ENCODE measurements around the gene TXNDC2.
"Not testable (repeated sequence)": the region's sequence is repeated elsewhere in the genome, so short reads cannot be mapped to it uniquely, and the experiment has no call there.

TXNDC2 gene
- total RNA-seq, result 0 to 0.35 (median 0) reads per million in 4 experiments

DNA sequence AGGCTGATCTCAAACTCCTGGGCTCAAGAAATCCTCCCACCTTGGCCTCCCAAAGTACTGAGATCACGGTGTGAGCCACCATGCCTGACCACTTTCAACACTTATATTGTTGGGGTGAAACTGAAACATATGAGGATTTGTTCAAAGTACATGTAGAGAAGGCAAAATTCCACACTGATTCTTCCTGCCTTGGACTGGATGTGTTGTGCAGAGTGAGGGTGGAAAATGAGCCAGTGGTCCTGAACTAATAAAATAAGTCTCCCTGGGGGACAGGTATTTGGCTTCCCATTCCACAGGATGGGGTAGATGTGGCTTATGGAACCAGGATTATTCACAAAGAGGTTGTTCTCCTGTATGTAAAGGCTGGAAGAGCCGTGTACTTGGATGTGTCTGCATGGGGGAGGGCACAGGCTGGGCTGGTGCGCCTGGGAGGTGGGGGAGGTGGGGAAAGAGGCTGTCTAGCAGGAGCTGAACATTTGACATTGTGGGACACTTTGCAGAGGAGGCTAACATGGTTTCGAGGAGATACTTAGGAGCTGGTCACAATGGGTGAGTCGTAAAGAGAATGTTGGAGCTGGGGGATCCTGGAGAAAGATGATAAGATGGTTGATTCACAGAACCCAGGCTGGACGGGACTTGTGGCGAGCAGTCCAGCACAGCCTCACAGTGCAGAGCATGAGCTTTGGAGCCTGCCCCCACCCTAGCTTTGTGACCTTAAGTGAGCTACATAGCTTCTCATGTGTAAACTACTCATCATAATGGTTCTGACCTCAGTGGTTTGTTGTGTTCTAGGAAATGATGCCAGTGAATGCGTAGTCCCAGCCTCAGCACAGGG is at the start of gene TXNDC2:
Gene TXNDC2, plus strand, starts transcription at position 804 of the 835 bp plus-strand sequence. CDS start 708 bp downstream, outside the sequence.
- DNase-seq, result no peak

DNA sequence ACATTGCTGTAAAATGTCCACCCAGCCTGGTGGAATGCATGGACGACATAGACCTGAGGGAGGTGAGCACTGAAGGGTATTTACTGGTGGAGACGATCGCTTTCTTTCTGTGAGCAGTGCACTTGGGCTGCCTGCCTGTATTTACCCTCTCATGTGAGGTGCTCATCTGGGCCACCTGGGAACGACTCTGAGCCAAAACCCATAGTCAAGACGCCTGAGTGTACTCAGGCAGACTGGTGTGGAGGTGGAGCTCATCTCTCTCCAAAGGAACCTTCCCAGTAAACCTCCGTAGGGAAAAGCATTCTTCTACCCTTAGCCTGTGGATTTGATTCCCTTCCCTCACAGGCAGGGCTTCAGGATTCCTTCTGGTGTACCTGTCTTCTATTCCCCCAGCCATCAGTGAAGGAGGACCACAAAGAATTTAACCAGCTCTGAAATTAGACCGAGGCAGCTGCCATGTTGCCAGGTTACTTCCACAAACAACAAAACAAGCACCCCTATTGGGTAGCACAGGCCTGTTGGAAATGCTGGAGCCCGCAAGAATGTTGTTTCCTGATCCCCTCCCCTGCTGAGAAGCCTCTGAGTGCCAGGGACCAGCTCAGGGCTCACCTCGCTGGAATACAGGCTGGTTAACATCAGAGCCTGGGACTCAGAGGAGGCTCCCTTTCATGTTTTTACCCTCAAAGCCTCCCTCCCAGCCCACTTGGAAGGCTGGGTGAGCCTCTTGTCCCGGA is 47.5 kb upstream of the TXNDC2 start:
- DNase-seq, result no peak

DNA sequence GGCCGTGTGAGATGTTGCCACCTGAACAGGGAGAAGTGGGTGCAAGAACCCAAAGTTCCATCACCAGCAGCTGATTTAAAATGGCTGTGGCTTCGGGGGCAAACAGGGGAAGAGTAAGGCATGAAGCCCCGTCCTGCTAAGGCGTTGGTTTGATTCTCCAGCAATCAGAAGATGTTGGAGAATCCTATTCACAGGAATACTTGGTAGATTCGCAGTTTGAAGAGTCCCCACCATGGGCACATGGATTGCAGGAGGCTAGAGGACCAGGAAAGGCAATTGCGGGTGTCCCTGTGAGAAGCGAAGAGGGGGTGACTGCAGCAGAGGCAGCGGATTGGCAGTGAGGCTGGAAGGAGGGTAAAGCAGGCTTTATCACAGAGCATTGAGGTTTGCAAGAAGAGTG is 46.6 kb upstream of the TXNDC2 start:
- DNase-seq, result no peak

DNA sequence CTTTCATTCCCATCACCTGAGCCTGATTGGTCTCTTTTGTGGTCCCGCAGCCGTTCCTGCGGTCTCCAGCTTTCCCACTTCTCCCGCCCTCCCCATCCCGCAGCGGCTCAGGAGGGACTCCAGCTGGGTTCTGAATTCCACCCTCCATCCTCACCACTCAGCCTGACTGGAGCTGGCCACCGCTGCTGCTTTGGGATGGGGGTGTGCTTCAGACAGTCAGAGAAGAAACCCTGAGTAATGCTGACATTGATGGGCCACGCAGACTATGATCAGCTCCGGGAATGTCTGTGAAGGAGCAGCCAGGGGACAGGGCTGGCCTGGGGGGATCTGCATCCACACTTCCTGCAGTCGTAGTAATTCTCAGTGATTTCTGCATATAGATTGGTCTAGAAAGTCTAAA is 45.9 kb upstream of the TXNDC2 start:
- no peak for DNase-seq

DNA sequence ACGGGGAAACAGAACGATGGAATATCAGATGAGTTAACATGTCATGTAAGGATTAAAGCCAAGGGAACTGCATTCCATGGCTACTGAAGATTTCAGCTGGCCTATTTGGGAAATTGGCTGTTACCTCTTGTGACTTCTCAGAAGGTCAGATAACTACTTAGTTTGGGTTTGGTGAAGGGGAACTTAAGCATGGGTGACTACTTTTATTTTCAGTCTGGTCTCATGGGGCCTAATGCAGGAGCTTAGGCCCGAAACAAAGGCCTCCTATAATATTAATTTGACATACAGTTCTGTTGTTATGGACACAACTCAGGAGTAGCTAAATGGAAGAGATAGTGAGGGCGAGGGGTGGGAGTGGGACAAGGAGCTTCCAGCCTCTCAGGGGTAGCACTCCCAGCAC is 44.0 kb upstream of the TXNDC2 start:
- DNase-seq, result no peak

DNA sequence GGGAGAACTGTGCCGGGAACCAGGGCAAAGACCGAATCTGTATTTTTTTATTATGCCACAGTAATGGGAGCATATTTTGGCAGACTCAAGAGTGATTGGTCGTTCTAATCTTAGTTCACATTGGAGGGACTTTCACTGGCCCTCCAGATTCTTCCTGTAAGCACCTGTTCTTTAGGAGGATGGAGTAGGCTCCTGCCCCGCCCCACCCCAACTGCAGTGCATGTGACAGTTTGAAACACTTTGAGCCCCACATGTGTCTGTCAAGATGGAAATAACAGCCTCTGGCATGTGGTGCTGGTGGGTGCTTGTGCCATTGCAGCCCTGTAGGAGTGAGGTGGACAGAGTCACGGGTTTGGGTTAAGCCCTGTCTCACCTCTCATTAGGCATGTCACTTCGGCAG is 43.3 kb upstream of the TXNDC2 start:
- DNase-seq, result no peak

DNA sequence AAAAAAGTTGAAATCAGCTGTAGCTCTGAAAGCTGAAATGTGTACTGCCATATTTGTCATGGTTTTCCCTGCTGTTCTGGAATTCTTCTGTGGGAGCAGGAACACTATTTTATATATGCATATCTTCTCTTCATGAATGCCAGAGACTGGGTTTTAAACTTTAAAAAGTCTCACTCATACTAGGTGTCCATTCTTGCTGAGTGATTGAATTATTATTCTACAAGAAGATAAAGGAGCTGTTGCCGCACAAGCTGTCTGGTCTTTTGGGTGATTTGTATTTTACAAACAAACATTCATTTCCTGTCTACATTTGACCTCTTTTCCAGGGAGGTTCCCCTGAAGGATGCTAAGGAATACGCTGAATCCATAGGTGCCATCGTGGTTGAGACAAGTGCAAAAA is 40.5 kb upstream of the TXNDC2 start:
- no peak for DNase-seq

DNA sequence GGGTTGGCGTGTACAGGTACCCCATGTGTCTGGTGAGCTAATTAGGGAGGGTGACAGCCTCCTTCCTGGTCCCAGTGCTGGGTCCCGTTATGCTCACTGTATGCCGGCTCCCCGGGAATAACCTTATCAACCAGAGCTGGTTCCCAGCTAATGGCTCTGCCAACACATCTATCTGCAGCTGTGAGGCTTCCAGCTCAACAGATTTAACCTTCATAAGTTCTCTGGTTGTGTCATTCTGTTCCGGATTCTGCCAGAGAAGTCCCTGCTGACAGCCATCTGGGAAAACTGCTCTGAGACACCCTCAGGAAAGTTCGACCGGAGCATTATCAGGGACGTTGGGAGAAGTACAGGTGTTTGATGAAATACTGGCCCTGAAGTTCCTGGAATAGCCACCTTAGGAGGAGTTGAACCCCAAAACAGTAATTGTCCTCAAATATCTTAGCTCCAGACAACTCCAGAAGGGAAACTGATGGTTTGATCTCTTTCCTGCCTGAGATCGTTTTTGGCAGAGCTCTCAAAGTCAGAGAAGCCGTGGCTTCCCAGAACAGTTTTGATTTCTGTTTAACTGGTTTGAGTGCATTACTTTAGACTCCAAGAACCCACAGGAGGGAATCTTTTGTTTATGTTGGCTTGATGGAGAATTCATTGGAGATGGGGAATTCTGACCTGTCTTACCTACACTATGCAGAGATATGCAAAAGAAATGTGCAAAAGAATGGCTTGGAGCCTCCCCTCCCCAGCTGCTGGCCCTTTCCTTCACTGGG is 39.4 kb upstream of the TXNDC2 start:
- no peak for DNase-seq

DNA sequence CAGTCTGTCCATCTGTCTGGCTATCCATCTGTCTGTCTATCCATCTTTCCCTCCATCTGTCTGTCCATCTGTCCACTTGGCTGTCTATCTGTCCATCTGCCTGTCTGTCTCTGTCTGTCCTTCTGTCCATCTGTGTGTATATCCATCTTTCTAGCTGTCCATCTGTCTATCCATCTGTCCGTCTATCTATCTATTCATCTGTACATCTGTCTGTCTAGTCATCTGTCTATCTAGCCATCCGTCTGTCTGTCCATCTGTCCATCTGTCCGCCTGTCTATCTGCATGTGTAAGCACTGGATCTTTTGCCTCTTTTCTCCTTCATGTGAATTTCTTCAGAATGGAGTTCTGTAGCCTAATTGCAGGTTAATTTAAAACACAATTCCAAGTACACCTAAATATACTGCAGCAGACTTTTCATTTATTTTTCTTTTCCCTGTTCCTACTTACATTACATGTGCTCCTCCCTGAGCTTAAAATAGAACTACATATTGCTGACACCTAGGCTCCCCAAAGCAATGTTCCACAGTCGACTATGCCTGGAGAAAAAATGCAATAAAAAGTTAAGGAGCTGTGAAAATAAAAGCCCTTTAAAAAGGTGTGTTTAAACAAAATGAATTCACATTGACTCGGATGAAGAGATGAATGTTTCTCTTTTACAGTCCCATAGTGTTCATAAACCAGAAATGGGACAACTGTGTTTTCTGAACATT is 37.4 kb upstream of the TXNDC2 start:
- no peak for DNase-seq

DNA sequence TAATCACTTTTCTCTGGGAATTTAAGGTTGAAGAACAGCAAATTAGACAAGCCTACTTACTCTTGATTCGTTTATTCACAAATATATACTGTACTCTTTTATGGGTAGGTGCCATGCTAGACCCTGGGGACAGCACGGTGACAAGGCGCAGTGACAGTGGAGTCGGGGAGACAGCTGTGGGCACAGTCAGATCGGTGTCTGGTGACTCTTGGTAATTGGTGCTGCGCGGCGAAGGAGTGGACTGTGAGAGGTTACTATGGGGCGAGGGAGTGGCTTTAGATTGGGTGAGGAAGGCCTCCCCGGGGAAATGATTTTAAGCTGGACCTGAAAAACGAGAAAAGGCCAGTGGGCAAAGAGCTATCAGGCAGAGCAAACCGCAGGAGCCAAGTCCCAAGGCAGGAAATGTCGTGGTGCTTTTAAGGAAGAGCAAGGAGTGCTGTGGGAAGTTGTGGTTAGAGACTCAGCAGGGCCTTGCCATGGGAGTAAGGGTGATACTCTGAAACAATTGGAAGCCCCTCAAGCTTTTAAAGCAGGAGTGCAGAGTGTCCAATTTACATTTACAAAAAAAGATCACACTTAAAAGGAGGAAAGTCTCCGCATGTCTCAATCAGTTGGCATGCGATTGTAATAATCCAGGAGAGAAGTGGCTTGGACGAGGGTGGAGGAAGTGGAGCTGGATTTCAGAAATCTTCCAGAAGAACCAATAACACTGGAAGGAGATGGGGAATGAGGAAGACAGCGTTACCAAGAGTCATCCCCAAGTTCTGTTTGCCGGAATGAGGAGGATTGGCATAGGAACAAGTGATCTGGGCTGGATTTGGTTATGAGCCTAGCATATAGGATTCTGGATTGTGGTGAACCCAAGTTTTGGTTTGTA is 36.1 kb upstream of the TXNDC2 start:
- no peak for DNase-seq

DNA sequence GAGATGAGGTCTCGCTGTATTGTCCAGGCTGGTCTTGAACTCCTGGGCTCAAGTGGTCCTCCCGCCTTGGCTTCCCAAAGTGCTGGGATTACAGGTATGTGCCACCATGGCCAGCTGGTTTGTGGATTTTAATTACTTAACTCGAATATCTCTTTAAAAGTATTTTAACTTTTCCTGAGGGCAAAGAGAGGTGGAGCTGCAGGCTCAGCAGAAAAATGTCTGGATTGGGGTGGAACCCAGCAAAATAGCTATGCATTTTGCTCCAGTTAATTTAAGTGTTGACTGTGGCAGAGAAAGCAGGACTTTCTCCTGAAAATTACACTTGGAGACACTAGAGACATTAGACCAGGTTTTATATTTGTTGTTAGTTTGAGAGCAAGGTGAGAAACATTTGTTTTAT is 35.5 kb upstream of the TXNDC2 start:
- no peak for DNase-seq

DNA sequence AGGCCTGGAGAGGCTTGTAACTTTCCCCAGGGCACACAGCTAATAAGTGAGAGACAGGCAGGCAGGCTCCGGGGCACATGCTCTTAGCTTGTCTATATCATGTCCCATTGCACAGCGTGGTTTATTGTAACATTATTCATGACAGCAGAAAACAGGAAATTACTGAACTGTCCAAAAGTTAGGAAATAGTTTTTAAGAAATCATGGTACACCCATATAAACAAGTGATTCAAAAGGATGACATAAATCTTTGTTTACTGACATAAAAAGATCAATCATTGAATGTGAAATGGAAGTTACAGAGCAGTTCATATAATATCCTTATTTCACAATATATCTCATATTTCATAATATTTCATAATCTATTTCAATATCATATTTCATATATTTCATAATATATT is 34.3 kb upstream of the TXNDC2 start:
- DNase-seq, result no peak

DNA sequence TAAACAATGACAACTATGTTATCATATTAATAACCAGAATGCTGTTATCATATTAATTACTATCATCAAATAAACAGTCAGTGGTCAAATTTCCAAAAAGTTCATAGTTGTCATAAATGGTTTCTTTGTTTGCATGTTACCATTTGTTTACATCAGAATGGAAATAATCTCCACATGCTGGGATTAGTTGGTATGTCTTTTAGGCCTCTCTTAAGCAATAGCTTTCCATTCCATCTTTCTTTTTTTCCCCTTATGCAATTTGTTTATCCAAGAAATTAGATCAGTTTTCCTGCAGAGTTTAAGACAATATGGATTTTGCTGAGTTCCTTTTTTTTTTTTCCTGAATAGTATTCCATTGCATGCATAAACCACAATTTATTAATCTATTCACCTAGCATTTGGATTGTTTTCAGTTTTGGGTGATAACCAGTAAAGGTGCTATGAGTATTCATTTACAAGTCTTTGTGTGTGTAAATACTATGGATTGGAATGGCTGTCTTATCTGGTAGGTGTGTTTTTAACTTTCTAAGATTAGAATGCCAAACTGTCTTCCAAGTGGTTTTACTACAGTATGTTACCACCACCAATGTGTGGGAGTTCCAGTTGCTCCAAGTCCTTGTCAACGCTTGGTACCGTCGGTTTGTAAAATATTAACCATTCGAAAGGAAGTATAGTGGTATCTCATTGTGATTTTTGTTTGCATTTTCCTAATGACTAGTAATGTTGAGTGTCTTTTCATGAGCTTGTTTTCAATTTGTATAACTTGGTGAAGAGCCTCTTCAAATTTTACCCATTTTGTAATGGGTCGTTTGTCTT is 33.3 kb upstream of the TXNDC2 start:
- DNase-seq, result no peak

DNA sequence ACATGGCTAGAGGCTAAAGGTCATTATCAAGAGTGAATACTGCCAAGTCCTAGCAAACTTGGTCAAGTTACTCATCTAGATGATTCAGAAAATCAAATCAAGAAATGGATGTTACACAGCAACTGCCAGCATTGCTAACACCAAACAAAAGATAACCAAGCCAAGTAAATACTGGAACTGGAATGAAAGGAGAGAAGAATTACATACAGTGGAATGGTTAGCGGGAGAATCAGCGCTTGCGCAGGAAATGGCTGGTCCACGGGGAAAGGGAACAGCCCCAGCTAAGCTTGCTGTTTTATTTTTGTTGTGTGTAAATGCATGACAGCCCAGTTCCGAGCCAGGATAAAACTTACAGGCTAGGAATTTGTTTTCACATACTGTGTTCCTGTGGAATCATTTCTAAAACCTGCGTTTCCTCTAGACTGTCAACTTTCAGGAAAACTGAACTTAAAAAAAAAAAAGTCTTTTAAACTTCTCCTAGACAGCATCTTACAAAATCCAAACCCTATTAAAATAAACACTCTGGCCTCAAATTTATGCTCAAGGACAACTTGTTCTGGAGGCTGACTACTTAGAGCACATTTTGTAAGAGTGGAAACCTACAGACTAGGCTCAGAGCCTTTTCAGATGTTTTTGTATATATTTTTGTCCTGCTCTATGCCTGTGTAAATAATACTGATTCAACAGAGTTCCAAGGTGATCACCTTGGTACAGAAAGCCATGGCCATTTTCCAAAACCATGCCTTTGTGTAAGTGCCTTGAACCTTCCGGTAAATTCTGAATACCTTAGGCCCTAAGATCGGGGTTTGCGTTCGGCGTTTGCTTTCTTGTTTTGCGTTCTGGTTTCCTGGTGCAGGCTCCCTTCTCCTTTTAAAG is 30.7 kb upstream of the TXNDC2 start:
- DNase-seq, result no peak

DNA sequence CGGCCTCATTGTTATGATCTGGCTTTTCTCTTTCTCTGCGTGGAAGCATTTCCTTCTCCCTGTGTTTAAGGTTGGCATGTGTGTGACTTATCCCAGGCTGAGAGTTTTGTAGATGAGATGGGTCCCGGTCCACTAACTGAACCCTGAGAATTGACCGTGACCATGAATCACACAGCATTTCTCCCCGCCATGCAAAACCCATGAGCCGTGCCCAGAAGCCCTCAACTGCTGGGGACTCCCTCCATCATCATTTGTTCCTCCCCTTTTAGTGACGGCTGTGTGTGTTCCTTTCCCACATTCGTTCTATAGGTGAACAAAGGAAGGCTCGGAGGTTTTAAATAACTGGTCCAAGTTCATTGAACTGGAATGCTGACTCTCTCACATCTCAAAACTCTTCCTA is 30.1 kb upstream of the TXNDC2 start:
- no peak for DNase-seq

DNA sequence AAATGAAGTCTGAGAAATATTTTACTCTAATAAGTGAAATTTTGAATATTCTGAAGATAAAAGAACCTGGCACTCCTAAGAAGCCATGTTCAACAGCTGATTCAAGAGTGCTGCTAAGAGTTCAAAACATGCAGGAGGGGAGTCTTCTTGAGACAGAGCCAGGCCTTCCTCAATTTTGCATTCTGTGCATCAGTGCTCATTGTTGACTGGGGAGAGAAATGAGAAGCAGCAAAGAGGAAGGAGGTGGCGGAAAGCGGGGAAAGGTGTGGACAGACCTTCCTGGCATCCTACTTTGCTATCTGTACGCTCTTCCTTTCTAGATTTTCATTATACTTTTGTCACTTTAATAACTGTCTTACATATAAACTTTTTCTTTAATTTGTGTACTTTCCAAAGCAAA is 29.7 kb upstream of the TXNDC2 start:
- no peak for DNase-seq

DNA sequence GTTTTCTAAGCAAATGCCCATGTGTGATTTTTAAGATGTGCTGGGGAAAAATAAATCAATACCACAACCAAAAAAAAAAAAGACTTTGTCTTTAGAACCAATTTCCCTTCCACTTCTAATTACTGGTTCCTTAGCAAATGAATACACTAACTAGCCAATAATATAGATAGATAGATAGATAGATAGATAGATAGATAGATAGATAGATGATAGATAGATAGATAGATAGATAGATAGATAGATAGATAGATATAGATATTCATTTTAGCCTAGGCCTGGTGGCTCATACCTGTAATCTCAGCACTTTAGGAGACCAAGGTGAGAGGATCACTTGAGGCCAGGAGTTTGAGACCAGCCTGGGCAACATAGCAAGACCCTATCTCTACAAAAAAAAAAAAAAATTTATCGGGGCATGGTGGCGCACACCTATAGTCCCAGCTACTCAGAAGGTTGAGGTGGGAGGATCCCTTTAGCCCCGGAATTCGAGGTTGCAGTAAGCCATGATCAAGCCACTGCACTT is 28.2 kb upstream of the TXNDC2 start:
- DNase-seq, result not testable (repeated sequence)

DNA sequence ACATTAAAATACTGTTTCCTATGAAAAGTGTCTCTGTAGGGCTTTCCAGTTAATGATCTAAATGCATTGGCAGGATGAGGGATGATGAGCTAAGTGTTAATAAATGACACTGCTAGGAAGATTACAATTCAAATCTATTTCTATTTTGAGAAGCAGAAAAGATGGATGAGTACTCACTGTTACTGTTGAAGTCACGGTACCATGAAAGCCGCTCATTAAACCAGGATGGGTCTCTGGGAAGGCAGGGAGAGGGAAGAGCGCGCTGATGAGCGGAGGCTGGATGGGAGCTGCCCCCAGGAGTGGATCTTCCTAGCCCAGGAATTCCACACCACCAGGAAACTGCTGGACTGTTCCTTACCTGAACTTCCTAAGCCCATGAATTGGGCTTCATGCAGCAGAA is 27.1 kb upstream of the TXNDC2 start:
- DNase-seq, result no peak

DNA sequence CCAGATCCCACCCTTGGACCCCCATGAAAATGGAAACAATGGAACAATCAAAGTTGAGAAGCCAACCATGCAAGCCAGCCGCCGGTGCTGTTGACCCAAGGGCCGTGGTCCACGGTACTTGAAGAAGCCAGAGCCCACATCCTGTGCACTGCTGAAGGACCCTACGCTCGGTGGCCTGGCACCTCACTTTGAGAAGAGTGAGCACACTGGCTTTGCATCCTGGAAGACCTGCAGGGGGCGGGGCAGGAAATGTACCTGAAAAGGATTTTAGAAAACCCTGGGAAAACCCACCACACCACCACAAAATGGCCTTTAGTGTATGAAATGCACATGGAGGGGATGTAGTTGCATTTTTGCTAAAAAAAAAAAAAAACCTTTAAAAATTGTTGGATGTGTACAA is 26.5 kb upstream of the TXNDC2 start:
- no peak for DNase-seq

DNA sequence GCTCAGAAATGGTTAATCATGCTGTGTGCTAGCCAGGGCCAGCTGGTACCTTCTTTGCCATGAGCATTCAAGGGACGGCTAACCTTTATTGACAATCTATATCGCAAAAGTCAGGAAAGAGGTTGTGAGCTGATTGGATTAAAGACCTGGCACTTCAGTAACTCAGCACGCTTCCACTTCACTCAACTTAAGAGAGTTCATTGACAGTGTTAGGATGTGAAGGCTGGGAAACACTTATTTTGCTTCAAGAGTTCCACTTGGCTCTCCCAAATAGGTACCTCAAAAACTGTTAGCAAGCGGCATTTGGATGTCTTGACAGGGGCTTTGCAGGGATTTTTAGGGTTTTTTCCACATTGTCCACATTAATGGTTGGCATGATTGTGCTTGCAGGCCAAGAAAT is 25.1 kb upstream of the TXNDC2 start:
- DNase-seq, result no peak

All from effector CD8-positive, alpha-beta T cell (primary cell).